ENCODE data around the gene DUS3L. TPM values are rescaled to one million over a fixed set of nuclear protein-coding genes. Genes with fewer than 3 reads are reported as not detected.

The DUS3L gene
- polyA plus RNA-seq, 1 experiment, result 13.7 TPM

DNA sequence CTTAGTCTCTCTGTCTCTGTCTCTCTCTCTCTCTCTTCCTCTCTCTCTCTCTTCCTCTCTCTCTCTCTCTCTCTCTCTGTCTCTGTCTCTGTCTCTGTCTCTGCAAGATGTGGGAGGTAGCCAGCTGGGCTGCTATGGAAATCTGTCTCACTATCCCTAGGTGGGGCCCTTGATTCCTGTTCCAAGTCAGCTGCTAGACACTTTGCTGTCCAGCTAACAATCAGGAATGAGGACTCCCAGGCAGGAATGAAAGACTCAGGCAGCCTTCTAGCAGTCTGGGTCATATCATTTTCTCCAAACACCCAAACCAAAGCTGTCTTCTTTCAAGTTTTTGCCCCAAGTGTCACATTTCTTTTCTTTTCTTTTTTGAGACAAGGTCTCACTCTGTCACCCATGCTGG lies 47.3 kb downstream of the DUS3L start:
- ChIA-PET CTCF (no interaction called here), POLR2A (no interaction called here)
- DNase-seq (ENCODE audit: low read depth), result no peak

GRCh38 chr19:5742051-5742450 lies 48.9 kb downstream of the DUS3L start:
- H3K36me3 ChIP-seq (ENCODE audit: control insufficient read depth, insufficient read depth, low read length), result no peaks in the 10 kb centered on the region
- no peak overlapping the region for H3K4me3 ChIP-seq (ENCODE audit: low read depth, low read length)
- no peaks in the 10 kb centered on the region for H3K27me3 ChIP-seq (ENCODE audit: control insufficient read depth, insufficient read depth, low read length)
- DNase-seq (ENCODE audit: low read depth), result no peak
- ChIA-PET POLR2A (no interaction called here), CTCF (interaction anchor here (2.0 kb wide), 1 partner anchor 21 kb away, joined by 7 read pairs; the partner anchor contains the start of genes CATSPERD and LONP1)
- TF ChIP-seq, protein P1, sequence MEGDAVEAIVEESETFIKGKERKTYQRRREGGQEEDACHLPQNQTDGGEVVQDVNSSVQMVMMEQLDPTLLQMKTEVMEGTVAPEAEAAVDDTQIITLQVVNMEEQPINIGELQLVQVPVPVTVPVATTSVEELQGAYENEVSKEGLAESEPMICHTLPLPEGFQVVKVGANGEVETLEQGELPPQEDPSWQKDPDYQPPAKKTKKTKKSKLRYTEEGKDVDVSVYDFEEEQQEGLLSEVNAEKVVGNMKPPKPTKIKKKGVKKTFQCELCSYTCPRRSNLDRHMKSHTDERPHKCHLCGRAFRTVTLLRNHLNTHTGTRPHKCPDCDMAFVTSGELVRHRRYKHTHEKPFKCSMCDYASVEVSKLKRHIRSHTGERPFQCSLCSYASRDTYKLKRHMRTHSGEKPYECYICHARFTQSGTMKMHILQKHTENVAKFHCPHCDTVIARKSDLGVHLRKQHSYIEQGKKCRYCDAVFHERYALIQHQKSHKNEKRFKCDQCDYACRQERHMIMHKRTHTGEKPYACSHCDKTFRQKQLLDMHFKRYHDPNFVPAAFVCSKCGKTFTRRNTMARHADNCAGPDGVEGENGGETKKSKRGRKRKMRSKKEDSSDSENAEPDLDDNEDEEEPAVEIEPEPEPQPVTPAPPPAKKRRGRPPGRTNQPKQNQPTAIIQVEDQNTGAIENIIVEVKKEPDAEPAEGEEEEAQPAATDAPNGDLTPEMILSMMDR (IDR thresholded peaks at IDR 0.05; ENCODE audit: insufficient read depth, low read depth, low read length), result no peak

More for the DNA sequence above, 47.3 kb downstream of the DUS3L start:
- H3K27me3 ChIP-seq (ENCODE audit: control insufficient read depth, insufficient read depth, low read length), result no peaks in the 10 kb centered on the region
- TF ChIP-seq, protein P1 (IDR thresholded peaks at IDR 0.05; ENCODE audit: insufficient read depth, low read depth, low read length), result no peak
- no peaks in the 10 kb centered on the region for H3K36me3 ChIP-seq (ENCODE audit: control insufficient read depth, insufficient read depth, low read length)
- no peak overlapping the region for H3K4me3 ChIP-seq (ENCODE audit: low read depth, low read length)

- Histone ChIP-seq H3K27me3 (ENCODE audit: control insufficient read depth, insufficient read depth, low read length) (no peaks in the 10 kb centered on the region), H3K36me3 (ENCODE audit: control insufficient read depth, insufficient read depth, low read length) (no peaks in the 10 kb centered on the region), H3K4me3 (ENCODE audit: low read depth, low read length) (no peak overlapping the region)
- ChIA-PET CTCF (interaction anchor here (0.6 to 2.4 kb wide), 2 partner anchors 18 to 27 kb away, joined by 4 to 7 read pairs; partner anchors contain the start of genes CATSPERD and LONP1), POLR2A (interaction anchor here (0.7 kb wide), 1 partner anchor 686 kb away, joined by 4 read pairs; the partner anchor contains the start of gene KHSRP)
- no peak for DNase-seq (ENCODE audit: low read depth)
- TF ChIP-seq, protein P1 (IDR thresholded peaks at IDR 0.05; ENCODE audit: insufficient read depth, low read depth, low read length), result no peak
Measured at GRCh38 chr19:5738423-5738822, 52.5 kb downstream of the DUS3L start.

Other genes with a start within 250 kb of the DUS3L start
- gene TINCR, start 223.2 kb downstream of the DUS3L start, polyA plus RNA-seq (2011; rRNA removed), result 0.07 and 0.23 TPM in 2 replicates
- 13.3 and 15.3 TPM in 2 replicates for gene SAFB2, start 168.4 kb downstream of the DUS3L start, polyA plus RNA-seq (2011; rRNA removed)
- gene SAFB, start 168.1 kb downstream of the DUS3L start, polyA plus RNA-seq (2011; rRNA removed), result 20.8 and 22.3 TPM in 2 replicates
- 65.2 and 67.8 TPM in 2 replicates for gene MICOS13, start 110.6 kb downstream of the DUS3L start, polyA plus RNA-seq (2011; rRNA removed)
- 5.3 and 5.6 TPM in 2 replicates for gene HSD11B1L, start 110.1 kb downstream of the DUS3L start, polyA plus RNA-seq (2011; rRNA removed)
- gene RPL36, start 100.9 kb downstream of the DUS3L start, polyA plus RNA-seq (2011; rRNA removed), result 824 and 912 TPM in 2 replicates
- 55.4 and 77.4 TPM in 2 replicates for gene LONP1, start 71.0 kb downstream of the DUS3L start, polyA plus RNA-seq (2011; rRNA removed)
- gene CATSPERD, start 70.5 kb downstream of the DUS3L start, polyA plus RNA-seq (2011; rRNA removed), result not detected in 2 replicates
- gene PRR22, start 6.4 kb downstream of the DUS3L start, polyA plus RNA-seq (2011; rRNA removed), result 0.28 and 0.53 TPM in 2 replicates
- 0.20 and 0.22 TPM in 2 replicates for gene NRTN, start 13.9 kb upstream of the DUS3L start, polyA plus RNA-seq (2011; rRNA removed)
- gene FUT6, start 48.5 kb upstream of the DUS3L start, polyA plus RNA-seq (2011; rRNA removed), result not detected in 2 replicates
- not detected in 2 replicates for gene FUT3, start 60.3 kb upstream of the DUS3L start, polyA plus RNA-seq (2011; rRNA removed)
- not detected in 2 replicates for gene FUT5, start 79.4 kb upstream of the DUS3L start, polyA plus RNA-seq (2011; rRNA removed)
- gene NDUFA11, start 112.6 kb upstream of the DUS3L start, polyA plus RNA-seq (2011; rRNA removed), result 242 and 351 TPM in 2 replicates
- gene VMAC, start 113.7 kb upstream of the DUS3L start, polyA plus RNA-seq (2011; rRNA removed), result 3.3 and 4.2 TPM in 2 replicates
- 4.3 and 5.6 TPM in 2 replicates for gene CAPS, start 123.1 kb upstream of the DUS3L start, polyA plus RNA-seq (2011; rRNA removed)
- 54.2 and 68.6 TPM in 2 replicates for gene RANBP3, start 187.0 kb upstream of the DUS3L start, polyA plus RNA-seq (2011; rRNA removed)

Measured in BJ (cell line).